HG03342 (cell line): ENCODE measurements around the gene DUT.

Experiments used
- ATAC-seq: cut with Tn5 transposase; IDR thresholded peaks from one replicate; pipeline ENCODE4 v1.9.1; 2021; ENCODE audit warnings: mild to moderate bottlenecking, moderate library complexity; ENCODE audit not compliant: unreplicated experiment

Gene DUT

DNA sequence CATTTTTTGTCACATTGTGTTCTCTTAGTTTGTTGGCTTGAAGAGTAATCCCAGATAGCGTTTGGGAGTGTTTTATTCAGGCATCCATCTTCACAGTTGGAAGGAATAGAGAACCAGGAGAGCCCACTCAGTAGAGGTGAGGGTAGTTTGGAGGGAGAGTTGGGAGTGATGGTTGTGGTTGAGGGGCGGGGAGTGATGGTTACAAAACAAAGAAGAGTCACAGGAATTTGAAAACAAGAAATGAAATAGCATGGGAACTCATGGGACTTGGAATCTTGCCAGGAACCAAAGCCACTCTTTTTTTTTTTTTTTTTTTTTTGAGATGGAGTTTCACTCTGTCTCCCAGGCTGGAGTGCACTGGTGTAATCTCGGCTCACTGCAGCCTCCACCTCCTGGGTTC, 36.3 kb downstream of the DUT start:
- no peak for ATAC-seq

- ATAC-seq: no peak
Observed at GRCh38 chr15:48370460-48370859, 39.2 kb downstream of the DUT start.

GRCh38 chr15:48371550-48371949, 40.3 kb downstream of the DUT start:
- no peak for ATAC-seq

DNA sequence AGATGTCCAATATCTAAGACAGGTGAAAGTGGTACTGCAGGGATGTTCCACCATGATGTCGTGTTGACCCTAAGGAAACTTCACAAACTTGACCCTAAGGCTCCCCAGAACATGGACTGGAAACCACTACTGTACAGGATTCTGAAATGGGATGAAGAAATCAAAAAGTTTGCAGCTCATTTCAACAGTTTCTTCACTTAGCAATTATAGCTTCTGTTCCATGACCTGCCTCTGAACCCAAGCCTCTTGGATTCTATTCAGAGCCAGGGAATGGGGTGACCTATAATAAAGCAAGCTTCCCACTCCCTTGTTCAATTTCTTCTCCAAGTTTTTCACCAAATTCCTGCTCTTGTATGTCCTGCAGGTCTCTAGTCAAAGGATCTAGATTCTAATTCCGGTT, 40.7 kb downstream of the DUT start:
- no peak for ATAC-seq

- no peak for ATAC-seq
Observed at GRCh38 chr15:48373821-48374451, 42.7 kb downstream of the DUT start.

- no peak for ATAC-seq
Observed at GRCh38 chr15:48374472-48374871, 43.2 kb downstream of the DUT start.

GRCh38 chr15:48375767-48376166, 44.5 kb downstream of the DUT start:
- no peak for ATAC-seq

GRCh38 chr15:48380198-48380597, 49.0 kb downstream of the DUT start:
- no peak for ATAC-seq

- ATAC-seq: no peak
Observed at GRCh38 chr15:48381861-48382260, 50.6 kb downstream of the DUT start.

- ATAC-seq: no peak
Observed at GRCh38 chr15:48383031-48383430, 51.8 kb downstream of the DUT start.

- ATAC-seq: no peak
Observed at GRCh38 chr15:48384616-48385015, 53.4 kb downstream of the DUT start.

GRCh38 chr15:48385031-48385830, 54.0 kb downstream of the DUT start:
- no peak for ATAC-seq

DNA sequence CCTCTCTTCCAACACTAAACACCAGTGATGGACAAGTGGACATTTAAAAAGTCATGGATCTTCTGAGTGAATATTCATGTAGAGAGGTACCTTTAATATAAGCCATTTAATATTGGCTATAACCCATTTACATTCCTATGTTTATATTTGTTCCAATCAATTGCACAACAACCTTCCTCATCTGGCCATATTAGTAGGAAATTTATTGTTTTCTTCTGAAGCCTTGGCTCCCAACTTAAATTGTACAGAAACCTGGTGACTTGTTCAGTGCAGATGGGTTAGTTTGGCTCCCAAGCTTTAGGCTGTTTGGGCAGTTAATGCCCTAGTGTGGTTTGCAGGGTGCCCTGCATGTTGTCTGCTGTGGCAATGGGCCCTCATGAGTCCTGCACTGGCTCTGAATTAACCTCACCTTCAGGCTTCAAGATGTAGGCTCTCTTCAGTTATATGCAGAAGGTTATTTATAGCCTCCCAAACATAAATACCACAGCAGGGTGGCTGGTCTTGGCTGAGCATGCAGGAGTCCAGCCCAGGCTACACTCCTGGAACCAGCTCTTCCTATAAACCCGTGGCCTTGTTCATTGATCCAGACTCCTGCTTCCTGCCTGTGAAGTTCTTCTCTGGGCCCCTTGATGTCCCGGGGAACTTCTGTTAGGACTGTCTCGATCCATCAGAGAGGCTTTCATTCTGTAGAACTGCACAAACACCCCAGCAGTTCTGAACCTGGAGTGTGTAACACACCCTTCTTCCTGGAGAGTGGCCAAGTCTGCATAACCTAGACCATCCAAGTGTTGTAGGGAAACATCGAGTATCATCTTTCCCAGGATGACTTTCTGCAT, 57.0 kb downstream of the DUT start:
- ATAC-seq: no peak

DNA sequence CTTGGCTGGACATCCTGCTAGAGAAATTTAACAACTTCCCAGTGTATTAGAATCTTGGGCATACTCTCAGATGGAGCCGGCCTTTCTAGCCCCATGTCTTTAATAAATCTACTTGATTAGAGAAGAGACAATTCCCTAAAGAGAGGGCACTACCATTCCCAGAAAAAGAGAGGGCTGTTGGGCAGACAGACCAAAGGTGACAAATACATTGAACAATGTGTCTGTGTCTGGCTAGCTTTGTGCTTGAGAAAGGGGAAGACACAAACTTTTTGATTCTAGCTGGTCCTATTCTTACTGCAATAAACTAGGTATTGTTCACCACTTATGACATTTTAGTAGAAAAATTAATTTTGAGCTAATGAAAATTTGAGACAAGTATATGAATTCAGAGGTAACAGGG, 57.7 kb downstream of the DUT start:
- no peak for ATAC-seq

DNA sequence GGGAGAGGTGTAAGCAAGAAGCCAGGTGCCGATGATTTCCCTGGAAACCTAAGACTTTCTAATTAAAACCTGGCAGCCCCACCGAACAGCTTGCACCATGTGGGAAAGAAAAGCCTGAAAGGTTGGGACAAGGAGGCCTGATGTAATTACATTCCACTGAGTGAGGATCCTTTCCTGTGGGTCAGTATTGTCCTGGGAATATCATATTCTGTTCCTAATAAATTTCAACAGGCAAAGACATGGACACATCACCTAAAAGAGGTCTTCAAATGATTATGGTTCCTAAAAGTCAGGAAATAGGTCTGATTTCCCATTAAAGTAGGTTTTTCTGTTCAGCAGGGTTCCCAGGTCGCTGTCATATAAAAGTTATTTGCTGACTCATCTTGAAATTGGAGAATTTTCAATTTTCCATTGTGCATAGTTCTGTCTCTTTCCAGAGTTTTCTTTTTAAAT, 58.5 kb downstream of the DUT start:
- no peak for ATAC-seq

- ATAC-seq: no peak
Observed at GRCh38 chr15:48391950-48392349, 60.7 kb downstream of the DUT start.

GRCh38 chr15:48392356-48392755, 61.1 kb downstream of the DUT start:
- ATAC-seq: no peak
